Neural cell (in vitro differentiated cells): Measurements from ENCODE around the gene FAM118B. TPM values are rescaled to one million over a fixed set of nuclear protein-coding genes. Genes with fewer than 3 reads are reported as not detected.

Experiments used
- H2AFZ ChIP-seq: fragments of 200-600, 300-800 bp; sonication (generic), shearing (Covaris generic); 2 replicates; pipeline ENCODE4 v1.6.0; 2014; ENCODE audit warnings: low read depth, mild to moderate bottlenecking, antibody characterized with exemption, low read length, moderate library complexity
- H3F3A ChIP-seq: fragments of 200-600 bp; shearing (Covaris generic); 2 replicates; pipeline ENCODE4 v1.6.1; 2016; ENCODE audit warnings: mild to moderate bottlenecking, moderate library complexity, mixed read lengths, antibody characterized with exemption, low read length; ENCODE audit not compliant: insufficient read depth, poor library complexity, severe bottlenecking
- H3K27ac ChIP-seq: fragments of 200-600, 300-800 bp; sonication (generic), shearing (Covaris generic); 2 replicates; pipeline ENCODE4 v1.5.1; 2014; ENCODE audit warnings: mild to moderate bottlenecking, low read length, moderate library complexity
- H3K27me3 ChIP-seq: fragments of 300-800, 200-600 bp; sonication (generic), shearing (Covaris generic); 2 replicates; pipeline ENCODE4 v1.6.0; 2014; ENCODE audit warnings: mild to moderate bottlenecking, low read depth, low read length, moderate library complexity; ENCODE audit not compliant: insufficient read depth
- H3K36me3 ChIP-seq: fragments of 300-800, 200-600 bp; sonication (generic), shearing (Covaris generic); 2 replicates; pipeline ENCODE4 v1.5.1; 2014; ENCODE audit warnings: mild to moderate bottlenecking, antibody characterized with exemption, low read length, moderate library complexity; ENCODE audit not compliant: insufficient read depth
- H3K4me2 ChIP-seq: fragments of 300-800, 200-600 bp; sonication (generic), shearing (Covaris generic); 2 replicates; pipeline ENCODE4 v1.6.0; 2014; ENCODE audit warnings: mild to moderate bottlenecking, low read length
- H3K4me3 ChIP-seq: fragments of 300-800, 200-600 bp; sonication (generic), shearing (Covaris generic); 2 replicates; pipeline ENCODE4 v1.5.1; 2014; ENCODE audit warnings: mild to moderate bottlenecking, low read length, moderate library complexity
- H3K79me2 ChIP-seq: fragments of 200-600 bp; shearing (Covaris generic); replicated peaks from 2 replicates; pipeline ENCODE4 v1.6.0; 2014; ENCODE audit warnings: mild to moderate bottlenecking, low read length, moderate library complexity; ENCODE audit not compliant: insufficient read depth
- H3K9ac ChIP-seq: fragments of 300-800, 200-600 bp; sonication (generic), shearing (Covaris generic); 2 replicates; pipeline ENCODE4 v1.6.1; 2016; ENCODE audit warnings: mild to moderate bottlenecking, low read length, mixed read lengths
- H3K9me2 ChIP-seq: fragments of 200-600 bp; shearing (Covaris generic); 2 replicates; pipeline ENCODE4 v1.6.1; 2016; ENCODE audit warnings: mild to moderate bottlenecking, low read length, mixed read lengths; ENCODE audit not compliant: insufficient read depth
- H3K9me3 ChIP-seq: fragments of 200-600, 300-800 bp; sonication (generic), shearing (Covaris generic); 2 replicates; pipeline ENCODE4 v1.6.1; 2016; ENCODE audit warnings: mild to moderate bottlenecking, mixed run types, low read length, moderate library complexity, mixed read lengths
- H4K20me1 ChIP-seq: fragments of 200-600 bp; shearing (Covaris generic); 2 replicates; pipeline ENCODE4 v1.6.1; 2016; ENCODE audit warnings: mild to moderate bottlenecking, mixed run types; ENCODE audit not compliant: insufficient read depth
- EP300 ChIP-seq: fragments of 450-650 bp; conservative IDR thresholded peaks from 2 replicates; pipeline ENCODE4 v1.6.1; 2014; ENCODE audit warnings: antibody characterized with exemption, mild to moderate bottlenecking, moderate library complexity; ENCODE audit not compliant: poor library complexity, severe bottlenecking
- EZH2 ChIP-seq: fragments of 200-600, 300-800 bp; shearing (Covaris generic), sonication (generic); IDR thresholded peaks from 2 replicates; pipeline ENCODE4 v1.6.1; 2014; ENCODE audit warnings: antibody characterized with exemption, low read length, borderline replicate concordance, mild to moderate bottlenecking; ENCODE audit not compliant: insufficient read depth, poor library complexity, severe bottlenecking
- MXI1 ChIP-seq: fragments of 450-650 bp; conservative IDR thresholded peaks from 2 replicates; pipeline ENCODE4 v1.6.1; 2014; ENCODE audit warnings: antibody characterized with exemption, mild to moderate bottlenecking; ENCODE audit not compliant: poor library complexity, severe bottlenecking
- POLR2AphosphoS5 ChIP-seq: IDR thresholded peaks from 2 replicates; pipeline ENCODE4 v1.6.1; 2012
- RAD21 ChIP-seq: fragments of 450-650 bp; conservative IDR thresholded peaks from 2 replicates; pipeline ENCODE4 v1.6.1; 2014; ENCODE audit warnings: antibody characterized with exemption, mild to moderate bottlenecking, moderate library complexity
- SMC3 ChIP-seq: fragments of 450-650 bp; conservative IDR thresholded peaks from 2 replicates; pipeline ENCODE4 v1.6.1; 2014; ENCODE audit warnings: antibody characterized with exemption, mild to moderate bottlenecking, moderate library complexity; ENCODE audit not compliant: poor library complexity
- TAF1 ChIP-seq: IDR thresholded peaks from 2 replicates; pipeline ENCODE4 v1.6.1; 2012; ENCODE audit warnings: low read depth
- polyA plus RNA-seq: library from polyadenylated mRNA; depleted of rRNA; stranded (reverse); fragments of >200 nt; gene quantifications from 2 replicates; pipeline ENCODE4 v1.2.3, GENCODE V29; 2014
- TF ChIP-seq, protein P1 (sequence below): fragments of 450-650 bp; IDR thresholded peaks from 2 replicates; pipeline ENCODE4 v1.5.1; 2014; ENCODE audit warnings: antibody characterized with exemption, mild to moderate bottlenecking, moderate library complexity; ENCODE audit not compliant: poor library complexity, severe bottlenecking
- TF ChIP-seq, protein P2 (sequence below): IDR thresholded peaks from 2 replicates; pipeline ENCODE4 v1.6.1; 2012; ENCODE audit warnings: borderline replicate concordance

Gene FAM118B
- polyA plus RNA-seq, 1 donor from 2014 or later, result 54.1 TPM

DNA sequence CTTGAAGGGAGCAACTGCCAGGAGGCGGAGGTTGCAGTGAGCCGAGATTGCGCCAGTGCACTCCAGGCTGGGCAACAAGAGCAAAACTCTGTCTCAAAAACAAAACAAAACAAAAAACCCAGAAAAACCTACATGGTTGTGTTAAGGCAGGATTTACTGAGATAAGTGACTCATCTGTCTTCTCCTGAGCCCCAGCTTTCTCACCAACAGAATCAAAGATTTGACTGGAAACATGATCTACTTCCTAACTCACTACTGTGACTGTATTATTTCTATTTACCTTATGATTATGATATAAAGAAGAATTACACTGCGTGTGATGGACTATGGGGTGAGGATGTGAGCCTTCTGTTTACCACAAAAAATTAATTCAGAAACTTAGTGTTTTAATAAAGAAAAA is 21.8 kb downstream of the FAM118B start:
- Histone ChIP-seq H3K27me3 (no peaks in the 10 kb centered on the region), H4K20me1 (no peaks in the 10 kb centered on the region), H3K4me2 (no peak overlapping the region), H3K9ac (no peak overlapping the region), H3F3A (no peaks in the 10 kb centered on the region), H3K36me3 (no peaks in the 10 kb centered on the region), H2AFZ (no peak overlapping the region), H3K9me3 (no peaks in the 10 kb centered on the region), H3K79me2 (no peaks in the 10 kb centered on the region), H3K4me3 (no peak overlapping the region), H3K27ac (no peak overlapping the region), H3K9me2 (no peaks in the 10 kb centered on the region)
- TF ChIP-seq RAD21 (no peak), SMC3 (no peak), EP300 (no peak), TAF1 (no peak), POLR2AphosphoS5 (no peak), EZH2 (no peak), MXI1 (no peak)
- TF ChIP-seq, protein P1, sequence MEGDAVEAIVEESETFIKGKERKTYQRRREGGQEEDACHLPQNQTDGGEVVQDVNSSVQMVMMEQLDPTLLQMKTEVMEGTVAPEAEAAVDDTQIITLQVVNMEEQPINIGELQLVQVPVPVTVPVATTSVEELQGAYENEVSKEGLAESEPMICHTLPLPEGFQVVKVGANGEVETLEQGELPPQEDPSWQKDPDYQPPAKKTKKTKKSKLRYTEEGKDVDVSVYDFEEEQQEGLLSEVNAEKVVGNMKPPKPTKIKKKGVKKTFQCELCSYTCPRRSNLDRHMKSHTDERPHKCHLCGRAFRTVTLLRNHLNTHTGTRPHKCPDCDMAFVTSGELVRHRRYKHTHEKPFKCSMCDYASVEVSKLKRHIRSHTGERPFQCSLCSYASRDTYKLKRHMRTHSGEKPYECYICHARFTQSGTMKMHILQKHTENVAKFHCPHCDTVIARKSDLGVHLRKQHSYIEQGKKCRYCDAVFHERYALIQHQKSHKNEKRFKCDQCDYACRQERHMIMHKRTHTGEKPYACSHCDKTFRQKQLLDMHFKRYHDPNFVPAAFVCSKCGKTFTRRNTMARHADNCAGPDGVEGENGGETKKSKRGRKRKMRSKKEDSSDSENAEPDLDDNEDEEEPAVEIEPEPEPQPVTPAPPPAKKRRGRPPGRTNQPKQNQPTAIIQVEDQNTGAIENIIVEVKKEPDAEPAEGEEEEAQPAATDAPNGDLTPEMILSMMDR, result no peak
- TF ChIP-seq, protein P2, sequence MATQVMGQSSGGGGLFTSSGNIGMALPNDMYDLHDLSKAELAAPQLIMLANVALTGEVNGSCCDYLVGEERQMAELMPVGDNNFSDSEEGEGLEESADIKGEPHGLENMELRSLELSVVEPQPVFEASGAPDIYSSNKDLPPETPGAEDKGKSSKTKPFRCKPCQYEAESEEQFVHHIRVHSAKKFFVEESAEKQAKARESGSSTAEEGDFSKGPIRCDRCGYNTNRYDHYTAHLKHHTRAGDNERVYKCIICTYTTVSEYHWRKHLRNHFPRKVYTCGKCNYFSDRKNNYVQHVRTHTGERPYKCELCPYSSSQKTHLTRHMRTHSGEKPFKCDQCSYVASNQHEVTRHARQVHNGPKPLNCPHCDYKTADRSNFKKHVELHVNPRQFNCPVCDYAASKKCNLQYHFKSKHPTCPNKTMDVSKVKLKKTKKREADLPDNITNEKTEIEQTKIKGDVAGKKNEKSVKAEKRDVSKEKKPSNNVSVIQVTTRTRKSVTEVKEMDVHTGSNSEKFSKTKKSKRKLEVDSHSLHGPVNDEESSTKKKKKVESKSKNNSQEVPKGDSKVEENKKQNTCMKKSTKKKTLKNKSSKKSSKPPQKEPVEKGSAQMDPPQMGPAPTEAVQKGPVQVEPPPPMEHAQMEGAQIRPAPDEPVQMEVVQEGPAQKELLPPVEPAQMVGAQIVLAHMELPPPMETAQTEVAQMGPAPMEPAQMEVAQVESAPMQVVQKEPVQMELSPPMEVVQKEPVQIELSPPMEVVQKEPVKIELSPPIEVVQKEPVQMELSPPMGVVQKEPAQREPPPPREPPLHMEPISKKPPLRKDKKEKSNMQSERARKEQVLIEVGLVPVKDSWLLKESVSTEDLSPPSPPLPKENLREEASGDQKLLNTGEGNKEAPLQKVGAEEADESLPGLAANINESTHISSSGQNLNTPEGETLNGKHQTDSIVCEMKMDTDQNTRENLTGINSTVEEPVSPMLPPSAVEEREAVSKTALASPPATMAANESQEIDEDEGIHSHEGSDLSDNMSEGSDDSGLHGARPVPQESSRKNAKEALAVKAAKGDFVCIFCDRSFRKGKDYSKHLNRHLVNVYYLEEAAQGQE, result no peak

DNA sequence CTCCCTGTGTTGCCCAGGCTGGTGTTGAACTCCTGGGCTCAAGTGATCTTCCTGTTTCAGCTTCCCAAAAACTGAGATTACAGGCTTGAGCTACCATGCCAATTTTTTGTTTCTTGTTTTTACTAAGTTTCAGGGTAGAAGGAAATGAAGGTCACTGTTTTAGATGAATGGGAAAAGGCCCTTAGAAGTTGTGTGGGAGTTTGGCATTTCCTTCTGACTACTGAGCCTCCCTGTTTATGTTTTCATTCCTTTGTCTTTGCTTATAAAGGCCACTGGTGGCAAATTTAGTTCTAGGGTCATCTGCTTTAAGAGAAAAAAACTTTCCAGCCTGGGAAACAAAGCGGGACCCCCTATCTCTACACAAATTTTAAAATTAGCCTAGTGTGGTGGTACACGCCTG is 35.1 kb downstream of the FAM118B start:
- Histone ChIP-seq H3K9me2 (no peaks in the 10 kb centered on the region), H3K9ac (no peak overlapping the region), H3K27me3 (no peaks in the 10 kb centered on the region), H3K79me2 (no peaks in the 10 kb centered on the region), H3K4me2 (no peak overlapping the region), H3K36me3 (peaks cover 15% of the 10 kb centered on the region), H2AFZ (no peak overlapping the region), H3F3A (no peaks in the 10 kb centered on the region), H3K9me3 (no peaks in the 10 kb centered on the region), H3K27ac (no peak overlapping the region), H3K4me3 (no peak overlapping the region), H4K20me1 (no peaks in the 10 kb centered on the region)
- TF ChIP-seq SMC3 (no peak), TAF1 (no peak), RAD21 (no peak), EP300 (no peak), POLR2AphosphoS5 (no peak), EZH2 (no peak), MXI1 (no peak)
- TF ChIP-seq, protein P2, result no peak
- TF ChIP-seq, protein P1, result no peak
